HEK293 (cell line): Measurements from ENCODE around the gene MCU.

Experiments used
- CTCF ChIA-PET: fragments of 350-600 bp; formaldehyde crosslinking; extraction: SDS; loops from one replicate; lab custom pipeline; 2021; ENCODE audit warnings: antibody characterized with exemption; lab: Yijun Ruan, JAX
- POLR2A ChIA-PET: fragments of 300-600 bp; formaldehyde crosslinking; extraction: SDS; loops from one replicate; lab custom pipeline; 2020; ENCODE audit warnings: antibody characterized with exemption, inconsistent platforms; lab: Yijun Ruan, JAX
- H3K27ac ChIP-seq: fragments of 200-500 bp; sonication (Bioruptor generic); 2 replicates; pipeline ENCODE4 v1.5.1; 2014; ENCODE audit warnings: low read depth, low read length, control low read depth, inconsistent platforms; ENCODE audit errors: extremely low read depth
- H3K36me3 ChIP-seq, 2 experiments: fragments of 200-500 bp in 1 of 2; sonication (Bioruptor generic) in 1 of 2; 1 replicate in 1 of 2; 2 replicates in 1 of 2; pipeline ENCODE4 v1.5.1; 2014 to 2017; ENCODE audit warnings: inconsistent platforms in 2 of 2, low read length in 2 of 2; ENCODE audit not compliant: control insufficient read depth in 2 of 2, insufficient read depth in 1 of 2
- H3K4me1 ChIP-seq: fragments of 200-500 bp; sonication (Bioruptor generic); 2 replicates; pipeline ENCODE4 v1.5.1; 2014; ENCODE audit warnings: mild to moderate bottlenecking, low read length, inconsistent platforms; ENCODE audit not compliant: control insufficient read depth, insufficient read depth
- H3K4me3 ChIP-seq: 2 replicates; pipeline ENCODE4 v1.5.1; 2011; ENCODE audit warnings: low read depth, mild to moderate bottlenecking, control low read depth, low read length, moderate library complexity
- H3K9me3 ChIP-seq: fragments of 200-500 bp; sonication (Bioruptor generic); 2 replicates; pipeline ENCODE4 v1.5.1; 2014; ENCODE audit warnings: low read depth, low read length, inconsistent platforms; ENCODE audit not compliant: control insufficient read depth, insufficient read depth
- ATF2 ChIP-seq: fragments of 450-650 bp; formaldehyde crosslinking; IDR thresholded peaks from 2 replicates; pipeline ENCODE4 v1.5.1; 2016; ENCODE audit warnings: missing biosample characterization, missing genetic modification characterization, low read depth
- BCL6B ChIP-seq: fragments of 450-650 bp; formaldehyde crosslinking; IDR thresholded peaks from 2 replicates; pipeline ENCODE4 v1.5.1; 2017; ENCODE audit warnings: missing biosample characterization, missing genetic modification characterization
- CTCF ChIP-seq: fragments of 450-650 bp; formaldehyde crosslinking; IDR thresholded peaks from 2 replicates; pipeline ENCODE4 v1.5.1; 2016; ENCODE audit warnings: missing biosample characterization, missing genetic modification characterization
- GLIS1 ChIP-seq: fragments of 450-650 bp; formaldehyde crosslinking; IDR thresholded peaks from 2 replicates; pipeline ENCODE4 v1.5.1; 2016; ENCODE audit warnings: missing biosample characterization, missing genetic modification characterization
- GLIS2 ChIP-seq: fragments of 450-650 bp; formaldehyde crosslinking; IDR thresholded peaks from 2 replicates; pipeline ENCODE4 v1.5.1; 2016; ENCODE audit warnings: missing biosample characterization, missing genetic modification characterization
- OSR2 ChIP-seq: fragments of 450-650 bp; formaldehyde crosslinking; IDR thresholded peaks from 2 replicates; pipeline ENCODE4 v1.5.1; 2016; ENCODE audit warnings: missing biosample characterization, missing genetic modification characterization
- PBX3 ChIP-seq: sonication (generic); formaldehyde crosslinking; IDR thresholded peaks from 2 replicates; pipeline ENCODE4 v1.8.1; 2022; ENCODE audit warnings: mild to moderate bottlenecking, moderate library complexity, missing genetic modification reagents
- SETDB1 ChIP-seq: IDR thresholded peaks from one replicate; pipeline ENCODE4 v1.6.1; 2017; ENCODE audit warnings: mild to moderate bottlenecking, low read length, moderate library complexity, mixed read lengths; ENCODE audit not compliant: insufficient read length
- SP2 ChIP-seq: fragments of 450-650 bp; formaldehyde crosslinking; IDR thresholded peaks from 2 replicates; pipeline ENCODE4 v1.5.1; 2016; ENCODE audit warnings: missing biosample characterization, missing genetic modification characterization
- ZBTB7A ChIP-seq: fragments of 450-650 bp; formaldehyde crosslinking; IDR thresholded peaks from 2 replicates; pipeline ENCODE4 v1.5.1; 2016; ENCODE audit warnings: low read depth, missing biosample characterization, missing genetic modification characterization
- ZNF155 ChIP-seq: fragments of 450-650 bp; formaldehyde crosslinking; IDR thresholded peaks from 2 replicates; pipeline ENCODE4 v1.5.1; 2016; ENCODE audit warnings: missing biosample characterization, missing genetic modification characterization
- ZNF223 ChIP-seq: fragments of 450-650 bp; formaldehyde crosslinking; IDR thresholded peaks from 2 replicates; pipeline ENCODE4 v1.5.1; 2016; ENCODE audit warnings: missing biosample characterization, missing genetic modification characterization
- ZNF239 ChIP-seq: fragments of 450-650 bp; formaldehyde crosslinking; IDR thresholded peaks from 2 replicates; pipeline ENCODE4 v1.5.1; 2016; ENCODE audit warnings: missing biosample characterization, missing genetic modification characterization
- ZNF280C ChIP-seq: fragments of 450-650 bp; formaldehyde crosslinking; IDR thresholded peaks from 2 replicates; pipeline ENCODE4 v1.5.1; 2016; ENCODE audit warnings: missing biosample characterization, missing genetic modification characterization
- ZNF311 ChIP-seq: fragments of 450-650 bp; formaldehyde crosslinking; IDR thresholded peaks from 2 replicates; pipeline ENCODE4 v1.5.1; 2017; ENCODE audit warnings: missing biosample characterization, missing genetic modification characterization, borderline replicate concordance
- ZNF341 ChIP-seq: fragments of 450-650 bp; formaldehyde crosslinking; IDR thresholded peaks from 2 replicates; pipeline ENCODE4; 2016; ENCODE audit warnings: low read depth, missing biosample characterization, missing genetic modification characterization
- ZNF449 ChIP-seq: fragments of 450-650 bp; formaldehyde crosslinking; IDR thresholded peaks from 2 replicates; pipeline ENCODE4 v1.5.1; 2017; ENCODE audit warnings: missing biosample characterization, mild to moderate bottlenecking, missing genetic modification characterization, moderate library complexity
- ZNF514 ChIP-seq: fragments of 450-650 bp; formaldehyde crosslinking; IDR thresholded peaks from 2 replicates; pipeline ENCODE4 v1.5.1; 2016; ENCODE audit warnings: missing biosample characterization, missing genetic modification characterization
- ZNF555 ChIP-seq: fragments of 450-650 bp; formaldehyde crosslinking; conservative IDR thresholded peaks from 2 replicates; pipeline ENCODE4 v1.5.1; 2017; ENCODE audit warnings: missing biosample characterization, mild to moderate bottlenecking, missing genetic modification characterization, inconsistent platforms
- ZNF791 ChIP-seq: fragments of 450-650 bp; formaldehyde crosslinking; IDR thresholded peaks from 2 replicates; pipeline ENCODE4 v1.5.1; 2016; ENCODE audit warnings: missing biosample characterization, missing genetic modification characterization
- ZNF792 ChIP-seq: fragments of 450-650 bp; formaldehyde crosslinking; IDR thresholded peaks from 2 replicates; pipeline ENCODE4 v1.5.1; 2016; ENCODE audit warnings: missing biosample characterization, missing genetic modification characterization

MCU gene

GRCh38 chr10:72886621-72887020 lies 194.7 kb downstream of the MCU start (continued):
- no peak for TF ChIP-seq ATF2
- TF ChIP-seq ZNF792 (tag by site-specific recombination) = no peak
- TF ChIP-seq ZNF239 (tag by site-specific recombination) = no peak

- Histone ChIP-seq H3K9me3 (no peaks in the 10 kb centered on the region), H3K36me3 (peaks cover 0 to 18% of the 10 kb centered on the region in 2 experiments; a peak in 1 of 3 replicates), H3K27ac (no peak overlapping the region), H3K4me3 (no peak overlapping the region), H3K4me1 (no peaks in the 10 kb centered on the region; the same call in 1 of the 2 replicates)
- no peak for TF ChIP-seq ZNF280C (tag by site-specific recombination)
- POLR2A ChIA-PET = no interaction called here
- CTCF ChIA-PET = no interaction called here
Measured at GRCh38 chr10:72887043-72887442, 195.1 kb downstream of the MCU start.

- Histone ChIP-seq H3K4me3 (no peak overlapping the region), H3K36me3 (peaks cover 0 to 18% of the 10 kb centered on the region in 2 experiments; a peak in 1 of 3 replicates), H3K9me3 (no peaks in the 10 kb centered on the region), H3K4me1 (no peaks in the 10 kb centered on the region; the same call in 1 of the 2 replicates), H3K27ac (no peak overlapping the region)
- POLR2A ChIA-PET = interaction anchor here (0.5 to 0.6 kb wide), 2 partner anchors 11 to 255 kb away, joined by 4 to 5 read pairs; no protein-coding TSS in a partner anchor
- CTCF ChIA-PET = interaction anchor here (1.0 kb wide), 1 partner anchor 37 kb away, joined by 3 read pairs; no protein-coding TSS in a partner anchor
- TF ChIP-seq OSR2 (tag by site-specific recombination) = no peak
- TF ChIP-seq ZNF341 (tag by site-specific recombination) = no peak
- TF ChIP-seq SP2 (tag by site-specific recombination) = no peak
- TF ChIP-seq SETDB1 = no peak
- no peak for TF ChIP-seq BCL6B (tag by site-specific recombination)
- no peak for TF ChIP-seq ZNF514 (tag by site-specific recombination)
- TF ChIP-seq ZNF155 = no peak
- TF ChIP-seq ZNF791 (tag by site-specific recombination) = no peak
- no peak for TF ChIP-seq CTCF (tag by site-specific recombination)
- no peak for TF ChIP-seq GLIS1
- no peak for TF ChIP-seq PBX3 (CRISPR knock-in tag)
- TF ChIP-seq ZNF449 (tag by site-specific recombination) = no peak
- no peak for TF ChIP-seq ZNF555
- TF ChIP-seq ZNF311 (tag by site-specific recombination) = no peak
- no peak for TF ChIP-seq ZBTB7A (tag by site-specific recombination)
- TF ChIP-seq ZNF223 = no peak
- TF ChIP-seq GLIS2 (tag by site-specific recombination) = no peak
Measured at GRCh38 chr10:72888151-72888638, 196.3 kb downstream of the MCU start.
